DND-41 (cell line): Measurements from ENCODE around the gene LSM3.

Source experiments
- EZH2 ChIP-seq: IDR thresholded peaks from 3 replicates; pipeline ENCODE4 v1.6.1; 2012; ENCODE audit warnings: borderline replicate concordance, low read depth, mild to moderate bottlenecking, moderate library complexity, low read length, inconsistent platforms; ENCODE audit not compliant: severe bottlenecking
- TF ChIP-seq, protein P1 (sequence below): IDR thresholded peaks from 2 replicates; pipeline ENCODE4 v1.5.1; 2012; ENCODE audit warnings: borderline replicate concordance, low read length, moderate library complexity, mild to moderate bottlenecking; ENCODE audit not compliant: poor library complexity, severe bottlenecking; ENCODE audit errors: extremely low read depth

DNA sequence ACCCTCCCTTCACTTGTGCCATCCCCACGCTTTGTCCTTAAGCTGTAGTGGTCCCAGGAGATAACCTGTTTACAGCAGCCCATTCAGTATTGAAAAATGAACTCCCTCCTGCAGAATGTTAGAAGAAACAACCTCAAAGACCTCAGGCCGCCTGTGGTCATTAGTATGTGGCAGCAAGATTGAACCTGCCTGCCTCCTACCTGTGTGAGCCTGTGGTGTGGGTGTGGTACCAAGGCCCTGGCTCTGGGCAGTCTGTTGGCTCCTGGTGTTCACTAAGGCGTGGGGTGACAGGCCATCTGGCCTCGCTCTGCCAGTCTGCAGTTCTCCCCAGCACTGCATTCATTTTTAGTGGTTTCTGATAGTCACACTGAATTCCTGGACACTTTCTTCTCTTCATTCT lies 21.0 kb downstream of the LSM3 start:
- TF ChIP-seq, protein P1, sequence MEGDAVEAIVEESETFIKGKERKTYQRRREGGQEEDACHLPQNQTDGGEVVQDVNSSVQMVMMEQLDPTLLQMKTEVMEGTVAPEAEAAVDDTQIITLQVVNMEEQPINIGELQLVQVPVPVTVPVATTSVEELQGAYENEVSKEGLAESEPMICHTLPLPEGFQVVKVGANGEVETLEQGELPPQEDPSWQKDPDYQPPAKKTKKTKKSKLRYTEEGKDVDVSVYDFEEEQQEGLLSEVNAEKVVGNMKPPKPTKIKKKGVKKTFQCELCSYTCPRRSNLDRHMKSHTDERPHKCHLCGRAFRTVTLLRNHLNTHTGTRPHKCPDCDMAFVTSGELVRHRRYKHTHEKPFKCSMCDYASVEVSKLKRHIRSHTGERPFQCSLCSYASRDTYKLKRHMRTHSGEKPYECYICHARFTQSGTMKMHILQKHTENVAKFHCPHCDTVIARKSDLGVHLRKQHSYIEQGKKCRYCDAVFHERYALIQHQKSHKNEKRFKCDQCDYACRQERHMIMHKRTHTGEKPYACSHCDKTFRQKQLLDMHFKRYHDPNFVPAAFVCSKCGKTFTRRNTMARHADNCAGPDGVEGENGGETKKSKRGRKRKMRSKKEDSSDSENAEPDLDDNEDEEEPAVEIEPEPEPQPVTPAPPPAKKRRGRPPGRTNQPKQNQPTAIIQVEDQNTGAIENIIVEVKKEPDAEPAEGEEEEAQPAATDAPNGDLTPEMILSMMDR = no peak
- no peak for TF ChIP-seq EZH2
